GM18517 (cell line): ENCODE results near the gene RCN1.
"Not testable (repeated sequence)": the region's sequence is repeated elsewhere in the genome, so short reads cannot be mapped to it uniquely, and the experiment has no call there.

Experiments
- ATAC-seq: cut with Tn5 transposase; IDR thresholded peaks from one replicate; pipeline ENCODE4 v1.9.1; 2021; ENCODE audit warnings: mild to moderate bottlenecking, moderate library complexity; ENCODE audit not compliant: unreplicated experiment

Gene RCN1

DNA sequence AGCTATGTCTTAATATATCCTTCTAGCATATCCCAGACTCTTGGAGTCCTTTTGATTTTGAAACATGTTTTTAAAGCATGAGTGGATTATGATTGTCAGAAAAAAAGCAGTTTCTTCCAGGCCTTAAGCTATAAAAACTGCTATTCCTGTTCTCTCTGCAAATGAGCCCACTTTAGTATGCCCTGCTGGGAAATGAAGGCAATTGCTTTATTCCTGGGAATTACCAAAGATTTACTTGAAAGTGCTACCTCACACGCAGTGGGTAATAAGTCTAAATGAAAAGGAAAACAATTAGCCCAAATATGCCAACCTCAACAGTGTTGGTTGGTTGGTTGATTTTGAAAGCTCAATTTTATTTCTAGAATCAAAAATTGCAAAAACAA lies 17.2 kb upstream of the RCN1 start:
- ATAC-seq = no peak

GRCh38 chr11:32079553-32079952 lies 11.3 kb upstream of the RCN1 start:
- no peak for ATAC-seq

DNA sequence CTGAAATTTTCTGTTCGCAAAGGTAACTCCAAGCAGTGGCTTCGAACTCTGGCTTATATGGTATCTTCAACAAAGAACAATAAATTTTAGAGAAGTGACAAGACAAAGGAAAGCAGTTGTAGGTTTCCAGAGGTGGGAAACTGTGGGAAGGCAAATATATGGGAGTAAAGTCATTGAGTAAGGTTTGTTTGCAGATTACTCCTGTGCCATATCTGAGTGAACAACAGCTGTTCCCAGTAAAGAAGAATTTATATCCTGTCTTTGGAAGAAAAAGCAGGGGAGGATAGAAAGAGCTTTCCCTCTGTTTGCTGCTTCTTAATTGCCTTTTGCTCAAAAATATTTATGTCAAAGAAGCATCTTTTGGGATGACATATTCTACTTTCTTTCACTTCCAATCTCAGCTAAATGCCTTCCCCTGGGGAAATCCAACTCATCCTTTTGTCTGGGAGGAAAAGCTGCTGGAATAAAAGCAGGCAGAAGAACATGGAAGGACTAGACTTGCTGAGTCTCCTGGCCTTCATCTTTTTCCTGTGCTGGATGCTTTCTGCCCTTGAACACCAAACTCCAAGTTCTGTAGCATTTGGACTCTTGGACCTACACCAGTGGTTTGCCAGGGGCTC lies 10.4 kb upstream of the RCN1 start:
- ATAC-seq = no peak

- ATAC-seq = peak; percentile 64
Observed at GRCh38 chr11:32081129-32081641, 9.7 kb upstream of the RCN1 start.

DNA sequence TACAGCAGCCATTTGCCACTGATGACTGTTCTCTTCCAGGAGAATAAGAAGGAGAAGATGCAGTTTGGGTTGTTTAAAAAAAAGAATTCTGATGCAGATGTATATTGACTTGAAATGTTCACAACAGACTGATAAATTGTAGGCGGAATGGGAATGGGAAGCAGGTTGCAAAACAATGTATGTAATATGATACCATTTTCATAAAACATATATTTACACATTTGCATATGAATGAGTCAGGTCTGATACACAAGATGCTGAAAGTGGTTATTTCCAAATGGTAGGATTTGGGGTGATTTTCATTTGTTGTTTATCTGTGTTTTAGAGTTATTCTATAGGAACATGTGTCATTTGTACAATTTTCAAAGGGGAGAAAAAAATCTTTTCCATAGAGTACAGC lies 9.0 kb upstream of the RCN1 start:
- no peak for ATAC-seq

DNA sequence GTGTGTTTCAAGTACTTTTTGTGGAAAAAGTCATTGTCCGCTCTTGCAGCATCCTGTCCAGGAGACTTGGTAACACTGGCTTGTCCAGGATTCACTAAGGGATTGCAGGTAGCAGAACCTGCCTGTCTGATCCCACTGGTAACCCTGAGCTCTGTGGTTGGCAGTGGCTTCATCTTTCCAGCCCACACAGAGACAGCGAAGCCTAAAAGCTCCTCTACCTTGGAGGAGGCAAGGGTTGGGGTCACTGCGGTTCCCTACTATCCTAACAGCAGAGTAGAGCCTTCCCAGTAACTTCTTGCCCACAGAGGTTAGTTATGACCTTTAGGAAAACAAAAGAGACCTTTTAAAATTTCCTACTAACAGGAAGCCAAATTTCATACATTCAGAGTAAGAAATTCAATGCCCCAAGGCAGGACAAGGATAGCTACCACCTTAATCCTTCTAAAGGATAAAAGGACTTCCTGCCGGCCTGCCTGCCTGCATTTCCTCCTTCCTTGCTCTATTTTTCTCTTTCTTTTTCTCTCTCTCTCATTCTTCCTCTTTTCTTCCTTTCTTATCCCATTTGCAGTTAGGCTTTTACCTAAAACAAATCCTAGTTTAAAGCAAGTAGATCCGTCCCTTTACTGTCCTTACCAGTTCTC lies 8.4 kb upstream of the RCN1 start:
- ATAC-seq = no peak

DNA sequence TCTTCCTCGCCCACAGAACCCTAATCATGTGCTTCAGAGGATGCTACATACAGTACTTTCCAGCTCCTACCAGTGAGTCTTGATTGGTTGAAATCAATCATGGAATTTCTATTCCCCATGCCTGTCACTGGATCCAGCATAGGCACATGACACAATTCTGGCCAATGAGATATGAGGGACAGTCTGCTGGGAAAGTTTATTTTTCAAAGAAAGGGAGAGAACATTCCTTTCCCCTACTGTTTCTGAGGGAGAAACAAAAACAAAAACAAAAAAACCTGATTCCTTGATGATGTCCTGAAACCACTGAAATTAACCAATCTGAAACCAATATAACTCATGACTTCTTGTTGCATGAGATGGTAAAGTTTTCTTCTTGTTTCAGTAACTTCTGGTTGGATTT lies 3.3 kb upstream of the RCN1 start:
- peak; percentile 11 for ATAC-seq

DNA sequence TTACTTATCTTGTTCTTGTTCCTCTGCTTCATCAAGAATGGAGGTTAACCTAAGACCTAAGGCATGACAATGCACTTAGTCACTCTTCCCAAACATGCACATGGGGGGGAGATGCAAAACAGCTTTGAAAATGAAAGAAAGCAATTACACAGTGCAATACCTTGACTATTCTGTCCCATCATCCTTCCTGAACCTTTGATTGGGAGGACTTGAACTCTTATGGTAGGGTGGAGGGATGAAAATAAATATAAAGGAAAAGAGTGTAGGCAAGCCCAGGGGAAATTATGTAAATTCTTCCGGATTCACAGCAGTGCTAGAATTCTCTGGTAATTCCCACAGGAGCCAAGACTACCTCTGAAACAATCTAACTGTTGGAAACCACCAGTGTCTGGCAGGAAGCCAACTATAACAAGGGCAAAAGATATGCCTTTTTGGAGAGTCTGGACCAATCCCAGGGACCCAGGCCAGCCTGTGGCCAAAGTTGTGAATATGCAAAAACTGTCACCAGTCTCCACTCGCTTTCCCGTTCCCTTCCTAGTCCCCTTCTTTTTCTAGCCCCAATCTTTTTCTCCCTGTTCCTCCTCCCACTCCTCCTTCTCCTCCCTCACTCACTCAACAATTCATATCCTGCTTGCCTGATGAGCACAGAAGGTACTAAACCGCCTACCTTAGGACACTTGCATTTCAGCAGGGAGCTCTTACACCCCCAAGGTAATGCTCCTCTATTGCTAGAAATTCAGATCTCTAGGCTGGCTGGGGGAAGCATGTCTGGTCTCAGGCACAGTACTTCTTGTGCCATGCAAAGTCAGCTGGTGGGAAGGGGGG lies 2.5 kb upstream of the RCN1 start:
- peak; percentile 35 for ATAC-seq

DNA sequence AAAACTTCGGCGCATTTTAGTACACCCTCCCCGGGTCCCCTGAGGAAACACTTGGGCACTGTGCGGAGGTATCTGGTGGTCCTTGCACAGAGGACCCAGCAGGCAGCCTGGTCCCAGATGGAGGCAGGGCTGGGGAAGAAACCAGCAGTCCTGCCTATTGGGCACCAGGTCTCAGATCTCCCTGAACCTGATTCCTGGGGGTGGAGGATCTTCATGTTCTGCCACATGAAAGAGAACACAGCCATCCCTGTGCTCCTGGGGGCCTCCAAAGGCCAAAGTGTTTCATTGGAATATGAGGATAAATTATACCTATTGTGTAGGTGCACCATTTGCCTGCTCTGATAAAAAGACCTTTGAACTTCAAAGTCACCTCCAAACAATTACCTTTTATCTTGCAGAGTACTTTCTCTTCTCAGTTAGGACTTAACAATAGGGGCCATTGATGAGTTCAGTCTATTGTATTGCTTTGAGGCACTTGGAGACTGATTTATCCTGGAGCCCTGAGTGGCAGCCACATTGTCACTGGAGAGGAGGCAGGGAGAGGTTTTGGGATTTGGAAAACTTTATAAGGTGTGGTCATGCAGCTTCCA lies 1.8 kb downstream of the RCN1 start:
- no peak for ATAC-seq

- ATAC-seq = no peak
Observed at GRCh38 chr11:32094923-32095322, 4.0 kb downstream of the RCN1 start.

DNA sequence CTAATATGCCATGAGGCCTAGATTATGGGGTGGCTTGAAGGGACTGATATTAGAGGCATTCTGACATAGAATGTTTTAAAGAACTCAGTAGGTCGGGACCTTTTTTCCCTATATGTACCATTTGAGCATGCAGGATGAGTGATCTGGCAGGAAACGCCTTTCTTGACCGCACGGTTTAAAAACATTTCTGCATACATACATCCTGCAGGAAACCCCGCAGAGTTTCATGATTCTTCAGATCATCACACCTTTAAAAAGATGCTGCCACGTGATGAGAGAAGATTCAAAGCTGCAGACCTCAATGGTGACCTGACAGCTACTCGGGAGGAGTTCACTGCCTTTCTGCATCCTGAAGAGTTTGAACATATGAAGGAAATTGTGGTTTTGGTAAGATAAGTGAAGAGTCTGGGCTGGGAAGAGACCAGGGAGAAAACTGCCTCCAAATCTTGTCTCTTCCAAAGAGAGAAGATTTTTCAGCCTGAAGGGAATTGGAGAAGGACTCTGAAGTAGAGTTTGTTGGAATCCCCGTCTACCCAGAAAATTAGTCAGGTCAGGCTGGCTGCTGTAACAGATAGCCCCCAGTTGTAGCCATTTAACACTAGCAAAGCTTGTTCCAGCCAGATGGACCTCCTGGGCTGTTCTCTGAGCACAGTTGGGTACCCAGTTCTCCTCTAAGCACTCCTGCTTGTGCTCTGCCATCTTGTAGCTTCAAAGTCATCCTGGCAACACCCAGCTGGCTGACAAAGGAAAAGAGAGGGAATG lies 7.4 kb downstream of the RCN1 start:
- no peak for ATAC-seq

DNA sequence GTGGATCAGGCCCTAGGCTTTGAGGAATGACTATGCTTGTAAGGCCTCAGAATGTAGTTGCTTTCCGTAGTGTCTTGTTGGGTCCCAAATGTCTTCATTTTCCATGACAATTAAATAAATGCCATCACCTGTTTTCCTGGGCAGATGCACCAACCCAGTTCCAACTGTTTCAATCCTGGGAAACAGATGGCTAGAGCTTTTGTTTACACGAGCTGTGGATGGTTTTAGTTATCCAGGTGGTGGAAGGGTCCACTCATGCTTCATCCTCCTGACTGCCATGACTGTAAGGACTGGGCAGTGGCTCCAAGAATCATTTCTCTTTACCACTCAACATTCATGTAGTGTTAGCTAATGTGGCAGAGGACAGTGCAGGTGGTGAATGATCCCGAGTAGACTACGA lies 8.6 kb downstream of the RCN1 start:
- no peak for ATAC-seq

- no peak for ATAC-seq
Observed at GRCh38 chr11:32100495-32100894, 9.6 kb downstream of the RCN1 start.

DNA sequence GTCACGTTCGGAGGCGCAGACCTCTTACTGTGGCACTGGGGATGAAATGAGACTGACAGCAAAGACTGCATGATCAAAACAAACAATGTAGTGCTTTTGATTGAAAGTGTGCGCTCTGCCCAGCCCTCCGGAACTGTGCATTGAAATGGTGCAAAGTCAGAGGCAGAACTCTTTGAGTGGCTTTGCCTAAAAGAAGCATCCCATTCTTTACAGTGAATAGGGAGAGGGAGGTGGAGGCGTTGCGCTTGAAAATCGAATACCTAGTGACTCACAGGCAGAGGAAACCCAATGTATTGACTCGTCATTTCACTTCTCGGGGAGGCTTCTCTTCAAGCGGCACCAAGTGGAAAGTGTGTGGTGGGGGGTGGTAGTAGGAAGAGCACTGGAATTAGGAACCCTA lies 10.9 kb downstream of the RCN1 start:
- ATAC-seq = no peak

DNA sequence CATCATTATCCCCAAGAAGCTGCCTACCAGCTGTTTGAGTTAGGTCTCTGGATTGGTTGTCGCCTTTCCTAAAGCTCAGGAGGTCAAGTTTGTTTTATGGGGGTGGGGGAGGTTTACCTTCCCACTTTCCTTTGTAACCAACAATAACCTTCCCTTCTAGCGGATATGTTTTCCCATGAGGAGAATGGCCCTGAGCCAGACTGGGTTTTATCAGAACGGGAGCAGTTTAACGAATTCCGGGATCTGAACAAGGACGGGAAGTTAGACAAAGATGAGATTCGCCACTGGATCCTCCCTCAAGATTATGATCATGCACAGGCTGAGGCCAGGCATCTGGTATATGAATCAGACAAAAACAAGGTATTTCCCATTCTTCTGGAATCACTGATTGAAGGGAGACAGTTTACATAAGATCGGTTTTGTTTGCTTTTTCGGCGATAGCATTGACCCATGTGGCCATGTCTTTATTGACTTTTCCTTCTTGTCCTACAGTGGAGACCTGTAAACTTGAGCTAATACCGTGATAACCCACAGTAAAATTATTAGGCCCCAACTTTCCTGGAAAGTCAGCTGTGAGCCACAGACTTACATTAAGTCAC lies 12.3 kb downstream of the RCN1 start:
- not testable (repeated sequence) for ATAC-seq

DNA sequence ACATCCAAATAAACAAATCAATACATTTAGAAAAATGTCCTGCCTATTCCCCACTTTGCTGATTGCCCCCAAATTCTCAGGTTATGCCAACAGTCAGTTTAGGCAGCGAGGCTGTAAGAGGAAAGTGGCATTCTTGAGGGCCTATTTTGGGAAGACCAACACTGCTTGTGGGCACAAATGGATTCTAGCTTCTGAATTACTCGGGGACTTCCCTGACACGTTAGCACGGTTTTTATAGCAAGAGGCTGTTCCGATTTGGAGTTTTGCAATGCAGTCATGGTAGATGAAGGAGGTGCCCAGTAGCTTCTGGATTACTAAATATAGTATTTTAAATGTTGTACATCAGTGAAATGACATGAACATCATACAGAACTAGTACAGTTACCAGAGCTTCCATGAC lies 13.1 kb downstream of the RCN1 start:
- no peak for ATAC-seq

- peak; percentile 73 for ATAC-seq
Observed at GRCh38 chr11:32105871-32106560, 15.1 kb downstream of the RCN1 start.

GRCh38 chr11:32107647-32108046 lies 16.8 kb downstream of the RCN1 start:
- no peak for ATAC-seq

DNA sequence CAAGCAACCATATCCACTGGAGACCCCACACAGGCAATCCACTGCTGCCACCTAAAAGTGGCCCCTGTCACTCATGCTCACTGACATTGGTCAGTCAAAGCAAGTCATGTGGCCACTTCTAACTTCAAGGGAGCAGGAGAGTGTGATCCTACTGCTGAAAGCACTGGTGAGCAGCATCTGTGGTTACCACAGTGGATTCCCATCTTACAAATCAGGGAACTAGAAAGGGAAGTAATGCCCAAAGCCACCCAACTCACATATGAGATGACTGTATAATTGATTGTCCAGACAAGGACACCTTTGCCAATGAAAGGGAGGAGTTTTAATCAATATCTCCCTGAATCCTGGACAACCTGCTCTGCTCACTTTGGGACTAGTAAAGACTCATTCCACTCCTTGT lies 17.7 kb downstream of the RCN1 start:
- no peak for ATAC-seq

DNA sequence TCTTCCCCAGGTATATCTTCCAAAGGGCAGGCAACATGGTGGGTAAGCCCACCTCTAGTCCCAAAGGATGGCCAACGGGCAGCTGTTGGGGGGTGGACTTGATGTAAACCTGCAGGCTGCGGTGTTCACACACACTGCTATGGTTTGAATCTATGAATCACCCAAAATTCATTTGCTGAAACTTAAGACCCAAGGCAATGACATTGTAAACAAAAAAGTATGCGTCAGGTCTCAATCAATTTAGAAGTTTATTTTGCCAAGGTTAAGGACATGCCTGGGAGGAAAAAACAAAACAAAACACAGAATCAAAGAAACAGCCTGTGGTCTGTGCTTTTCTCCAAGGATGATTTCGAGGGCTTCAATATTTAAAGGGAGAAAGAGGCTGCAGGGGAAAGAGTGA lies 18.3 kb downstream of the RCN1 start:
- ATAC-seq = no peak
